Measurements from ENCODE around the gene PXN.

PXN gene

GRCh38 chr12:120265473-120266179, at the start of gene PXN:
PXN (minus strand) TSS chr12:120265730; CDS start chr12:120265629, 101 bp downstream.
- peak; percentile 88 to 91 for DNase-seq

- no peak for DNase-seq
Measured at GRCh38 chr12:120314220-120314619, 48.7 kb upstream of the PXN start.

- peak; percentile 89 to 92 for DNase-seq
Measured at GRCh38 chr12:120301962-120302815, 36.7 kb upstream of the PXN start, which contains the start of gene SIRT4. SIRT4 (plus strand) TSS chr12:120302321; CDS start chr12:120303562, 1,241 bp downstream.

GRCh38 chr12:120292661-120293531, 27.4 kb upstream of the PXN start, which contains the start of gene RNU4-1:
RNU4-1 (minus strand) TSS chr12:120293237.
- DNase-seq = peak; percentile 90 to 91

- no peak for DNase-seq
Measured at GRCh38 chr12:120292411-120292660, 26.8 kb upstream of the PXN start.

GRCh38 chr12:120290609-120291305, 25.2 kb upstream of the PXN start:
- DNase-seq = peak; percentile 9 to 20

GRCh38 chr12:120287491-120287890, 22.0 kb upstream of the PXN start:
- no peak for DNase-seq

GRCh38 chr12:120286768-120287490, 21.4 kb upstream of the PXN start:
- no peak for DNase-seq

GRCh38 chr12:120284381-120284780, 18.9 kb upstream of the PXN start:
- no peak for DNase-seq

GRCh38 chr12:120283318-120283717, 17.8 kb upstream of the PXN start:
- no peak for DNase-seq

GRCh38 chr12:120278137-120279069, 12.9 kb upstream of the PXN start:
- no peak for DNase-seq

- no peak for DNase-seq
Measured at GRCh38 chr12:120276734-120277133, 11.2 kb upstream of the PXN start.

GRCh38 chr12:120267736-120268135, 2.2 kb upstream of the PXN start:
- no peak for DNase-seq

GRCh38 chr12:120266180-120266870, 795 bp upstream of the PXN start:
- no peak for DNase-seq

- no peak for DNase-seq
Measured at GRCh38 chr12:120264904-120265472, 542 bp downstream of the PXN start.

- no peak for DNase-seq
Measured at GRCh38 chr12:120264086-120264903, 1.2 kb downstream of the PXN start.

- no peak for DNase-seq
Measured at GRCh38 chr12:120263748-120264085, 1.8 kb downstream of the PXN start.

GRCh38 chr12:120262852-120263747, 2.4 kb downstream of the PXN start:
- DNase-seq = no peak

Data from CD4-positive, alpha-beta T cell treated with Interleukin-1 beta for 1 hour (primary cell).